Measurements from ENCODE around the gene ZEB2.

Gene ZEB2

GRCh38 chr2:144495227-144496091 is 24.5 kb downstream of the ZEB2 start:
- DNase-seq: no peak

GRCh38 chr2:144493027-144493809 is 26.7 kb downstream of the ZEB2 start:
- no peak for DNase-seq

GRCh38 chr2:144490857-144491256 is 29.1 kb downstream of the ZEB2 start:
- no peak for DNase-seq

- no peak for DNase-seq
Observed at GRCh38 chr2:144490017-144490416, 29.9 kb downstream of the ZEB2 start.

- no peak for DNase-seq
Observed at GRCh38 chr2:144489315-144489916, 30.5 kb downstream of the ZEB2 start.

GRCh38 chr2:144484201-144484948 is 35.5 kb downstream of the ZEB2 start:
- DNase-seq: no peak

- no peak for DNase-seq
Observed at GRCh38 chr2:144481666-144482065, 38.3 kb downstream of the ZEB2 start.

GRCh38 chr2:144481109-144481508 is 38.8 kb downstream of the ZEB2 start:
- no peak for DNase-seq

- no peak for DNase-seq
Observed at GRCh38 chr2:144480285-144480684, 39.6 kb downstream of the ZEB2 start.

- DNase-seq: no peak
Observed at GRCh38 chr2:144479659-144480058, 40.3 kb downstream of the ZEB2 start.

GRCh38 chr2:144479138-144479537 is 40.8 kb downstream of the ZEB2 start:
- DNase-seq: no peak

- DNase-seq: no peak
Observed at GRCh38 chr2:144477957-144478311, 42.0 kb downstream of the ZEB2 start.

GRCh38 chr2:144477281-144477956 is 42.5 kb downstream of the ZEB2 start:
- DNase-seq: no peak

GRCh38 chr2:144476682-144477081 is 43.2 kb downstream of the ZEB2 start:
- DNase-seq: no peak

GRCh38 chr2:144475569-144476275 is 44.2 kb downstream of the ZEB2 start:
- no peak for DNase-seq

- DNase-seq: no peak
Observed at GRCh38 chr2:144475044-144475443, 44.9 kb downstream of the ZEB2 start.

GRCh38 chr2:144474017-144474416 is 45.9 kb downstream of the ZEB2 start:
- DNase-seq: no peak

GRCh38 chr2:144472911-144473310 is 47.0 kb downstream of the ZEB2 start:
- no peak for DNase-seq

GRCh38 chr2:144472046-144472412 is 47.9 kb downstream of the ZEB2 start:
- DNase-seq: no peak

- no peak for DNase-seq
Observed at GRCh38 chr2:144471305-144472045, 48.4 kb downstream of the ZEB2 start.

- no peak for DNase-seq
Observed at GRCh38 chr2:144470816-144471215, 49.1 kb downstream of the ZEB2 start.

All from central memory CD4-positive, alpha-beta T cell (primary cell).